Keratinocyte (primary cell): Measurements from ENCODE around the gene ESRRB.

Experiments used
- CTCF ChIP-seq, 3 experiments: IDR thresholded peaks in 1 of 3; conservative IDR thresholded peaks in 1 of 3; optimal IDR thresholded peaks in 1 of 3; 2 replicates in 2 of 3; 3 replicates in 1 of 3; pipeline versions ENCODE3 to v1.5.1; 2011; ENCODE audit warnings: low read length in 3 of 3, mild to moderate bottlenecking in 3 of 3, moderate library complexity in 2 of 3, control low read depth in 1 of 3, inconsistent platforms in 1 of 3; ENCODE audit not compliant: insufficient read depth in 2 of 3; ENCODE audit errors: extremely low read depth in 1 of 3
- EZH2 ChIP-seq: IDR thresholded peaks from one replicate; pipeline ENCODE4 v1.6.1; 2012; ENCODE audit warnings: inconsistent platforms, mild to moderate bottlenecking, low read length, moderate library complexity

DNA sequence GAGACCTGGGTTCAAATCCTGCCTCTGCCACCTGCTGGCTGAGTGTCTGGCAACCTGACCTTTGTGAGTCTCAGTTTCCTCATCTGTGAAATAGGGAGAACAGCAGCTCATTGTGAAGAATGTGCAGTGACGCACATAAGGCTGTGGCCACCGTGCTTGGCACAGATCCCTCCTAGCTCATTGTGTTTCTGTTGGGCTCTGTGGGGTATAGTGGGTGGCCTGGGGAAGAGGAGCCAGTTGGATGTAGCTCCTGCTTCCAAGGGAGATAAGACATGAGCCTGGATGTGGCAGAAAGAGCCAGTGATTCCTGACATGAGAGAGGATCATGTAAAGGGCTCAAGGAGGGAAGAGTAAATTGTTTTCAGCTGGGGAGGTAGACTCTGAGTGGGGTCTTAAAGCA is 120.0 kb downstream of the ESRRB start:
- TF ChIP-seq CTCF (optimal IDR thresholded peaks at IDR 0.05 in 1 of 3, IDR thresholded peaks at IDR 0.05 in 1 of 3, conservative IDR thresholded peaks at IDR 0.05 in 1 of 3; ENCODE audit: extremely low read depth in 1 of 3, insufficient read depth in 2 of 3, low read length in 3 of 3) (no peak), EZH2 (no peak)
